HG02642 (cell line): ENCODE measurements around the gene RAB3C.
"Not testable (repeated sequence)": the region's sequence is repeated elsewhere in the genome, so short reads cannot be mapped to it uniquely, and the experiment has no call there.

Experiments used
- ATAC-seq: cut with Tn5 transposase; IDR thresholded peaks from one replicate; pipeline ENCODE4 v1.9.1; 2021; ENCODE audit warnings: mild to moderate bottlenecking; ENCODE audit not compliant: unreplicated experiment, poor library complexity

Gene RAB3C

GRCh38 chr5:58600613-58601012 is 17.7 kb downstream of the RAB3C start:
- ATAC-seq: not testable (repeated sequence)

DNA sequence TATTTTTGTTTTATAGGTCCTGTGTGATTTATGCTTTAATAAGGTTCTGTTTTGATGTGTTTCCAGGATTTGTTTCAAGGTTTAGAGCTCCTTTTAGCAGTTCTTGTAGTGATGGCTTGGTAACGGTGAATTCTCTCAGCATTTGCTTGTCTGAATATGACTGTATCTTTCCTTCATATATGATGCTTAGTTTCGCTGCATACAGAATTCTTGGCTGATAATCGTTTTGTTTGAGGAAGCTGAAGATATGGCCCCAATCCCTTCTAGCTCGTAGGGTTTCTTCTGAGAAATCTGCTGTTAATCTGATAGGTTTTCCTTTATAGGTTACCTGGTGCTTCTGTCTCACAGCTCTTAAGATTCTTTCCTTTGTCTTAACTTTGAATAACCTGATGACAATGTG is 20.0 kb downstream of the RAB3C start:
- ATAC-seq: not testable (repeated sequence)

DNA sequence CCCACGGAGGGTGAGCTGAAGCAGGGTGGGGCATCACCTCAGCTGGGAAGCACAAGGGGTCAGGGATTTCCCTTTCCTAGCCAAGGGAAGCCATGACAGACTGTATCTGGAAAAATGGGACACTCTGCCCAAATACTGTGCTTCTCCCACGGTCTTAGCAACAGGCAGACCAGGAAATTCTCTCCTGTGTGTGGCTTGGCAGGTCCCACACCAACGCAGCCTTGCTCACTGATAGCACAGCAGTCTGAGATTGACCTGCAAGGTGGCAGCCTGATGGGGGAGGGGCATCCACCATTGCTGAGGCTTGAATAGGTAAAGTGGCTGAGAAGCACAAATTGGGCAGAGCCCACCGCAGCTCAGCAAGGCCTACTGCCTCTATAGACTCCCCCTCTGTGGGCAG is 23.2 kb downstream of the RAB3C start:
- no peak for ATAC-seq

DNA sequence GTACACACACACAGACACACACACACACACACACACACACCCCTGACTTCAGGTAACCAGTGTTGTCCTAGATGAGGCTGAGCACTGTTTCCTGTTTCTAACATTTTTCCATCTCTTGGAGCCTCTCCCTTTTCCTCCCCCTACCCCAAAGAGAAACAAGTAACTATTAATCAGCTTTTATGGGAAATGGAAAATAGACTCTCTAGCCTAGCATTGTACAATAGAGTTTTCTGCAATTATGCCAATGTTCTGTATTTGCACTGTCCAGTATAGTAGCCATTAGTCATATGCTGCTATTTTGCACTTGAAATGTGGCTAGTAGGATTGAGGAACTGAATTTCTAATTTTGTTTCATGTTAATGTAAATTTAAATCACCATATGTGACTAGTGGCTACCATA is 33.1 kb downstream of the RAB3C start:
- ATAC-seq: no peak

DNA sequence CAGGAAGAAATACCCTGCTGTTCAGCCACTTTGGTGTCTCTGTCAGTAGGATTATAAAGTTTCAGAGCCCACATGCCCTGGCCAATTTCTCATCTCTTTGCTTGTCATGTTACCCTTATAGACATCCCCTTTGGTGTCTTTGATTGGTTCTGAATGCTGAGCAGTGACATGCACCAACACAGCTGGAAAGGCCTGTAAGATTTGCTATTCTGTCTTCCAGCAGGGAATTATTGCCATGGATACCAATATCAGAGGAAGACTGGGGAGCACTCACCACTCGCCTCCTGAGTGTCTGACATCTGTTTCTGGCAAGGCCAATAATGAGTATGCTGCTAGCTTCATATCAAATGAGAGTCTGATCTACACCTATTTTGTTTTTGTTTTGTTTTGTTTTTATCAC is 34.4 kb downstream of the RAB3C start:
- no peak for ATAC-seq

- no peak for ATAC-seq
Observed at GRCh38 chr5:58620336-58620735, 37.5 kb downstream of the RAB3C start.

DNA sequence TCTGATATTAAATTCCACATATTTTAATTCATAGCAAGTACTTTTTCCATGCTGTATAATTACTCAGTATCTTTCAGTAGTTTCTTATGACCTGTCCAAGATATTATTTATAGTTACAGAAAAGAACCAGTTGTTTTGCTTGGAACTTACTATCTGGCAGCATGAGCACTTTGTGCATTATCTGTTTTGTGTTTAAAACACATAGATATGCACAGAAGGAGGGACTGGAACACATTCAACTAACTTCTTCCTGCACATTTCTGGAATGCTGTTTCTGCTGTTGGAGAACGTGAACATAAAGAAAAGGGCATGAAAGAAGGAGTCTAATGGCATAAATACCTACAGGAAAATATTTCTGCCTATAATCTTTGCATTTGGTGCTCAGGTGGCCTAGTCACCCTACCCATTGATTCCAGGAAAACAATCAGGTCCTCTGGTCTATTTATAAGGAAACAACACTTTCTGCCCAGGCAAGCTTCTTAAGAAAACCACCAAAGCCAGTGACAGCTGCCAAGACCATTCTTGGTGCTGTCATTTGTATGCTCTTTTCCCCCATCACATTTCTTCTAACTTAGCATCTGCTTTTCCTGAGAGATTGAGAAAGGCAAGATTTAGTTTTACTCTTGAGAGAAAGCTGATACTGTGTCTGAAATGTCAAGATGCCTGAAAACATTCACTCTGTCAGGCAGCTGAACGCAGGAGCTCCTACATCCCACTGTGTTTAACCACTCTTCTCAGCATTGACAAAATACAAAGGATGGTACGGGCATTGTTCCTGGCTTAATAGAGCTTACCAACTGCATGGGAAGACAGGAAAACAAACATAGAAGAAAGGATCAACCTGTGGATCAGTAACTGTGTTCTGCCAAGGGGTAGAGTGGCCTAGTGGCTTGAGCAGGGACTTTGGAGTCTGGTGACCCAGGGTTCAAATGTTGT is 40.3 kb downstream of the RAB3C start:
- no peak for ATAC-seq

DNA sequence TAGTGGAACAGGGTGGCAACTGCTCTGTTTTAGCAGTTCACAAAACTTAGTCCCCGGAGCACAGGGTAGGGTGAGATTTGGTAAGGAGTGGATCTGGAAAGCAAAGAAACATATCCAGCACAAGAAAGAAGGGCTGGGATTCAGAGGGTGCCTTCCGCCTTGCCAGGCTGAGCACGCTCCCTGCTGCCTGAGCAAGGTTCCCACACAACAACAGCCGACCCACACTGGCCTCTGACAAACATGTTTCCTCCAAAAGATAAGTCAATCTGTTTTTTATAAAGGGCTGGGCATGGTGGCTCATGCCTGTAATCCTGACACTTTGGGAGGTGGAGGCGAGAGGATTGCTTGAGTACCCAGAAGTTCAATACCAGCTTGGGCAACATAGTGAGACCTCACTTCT is 45.8 kb downstream of the RAB3C start:
- no peak for ATAC-seq

GRCh38 chr5:58629271-58630159 is 46.6 kb downstream of the RAB3C start:
- no peak for ATAC-seq

DNA sequence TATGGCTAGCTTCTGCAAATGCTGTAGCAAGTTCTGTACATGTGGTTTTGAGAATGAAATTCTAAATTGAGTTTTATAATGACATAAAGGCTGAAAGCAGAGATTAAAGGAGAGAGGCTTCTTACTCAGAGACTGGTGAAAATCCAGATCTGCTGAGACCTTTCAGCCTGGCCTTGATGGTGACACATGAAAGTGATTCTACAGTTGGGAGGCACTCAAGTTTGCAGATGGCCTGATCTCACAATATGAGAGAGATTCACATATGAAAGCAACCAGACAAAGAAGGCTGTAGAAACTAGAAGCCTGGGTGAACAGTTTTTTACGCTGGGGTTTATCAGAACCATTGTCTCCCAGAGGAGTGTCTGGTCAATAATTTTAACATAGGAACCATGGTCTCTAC is 49.0 kb downstream of the RAB3C start:
- ATAC-seq: no peak

GRCh38 chr5:58635416-58635815 is 52.5 kb downstream of the RAB3C start:
- ATAC-seq: no peak

DNA sequence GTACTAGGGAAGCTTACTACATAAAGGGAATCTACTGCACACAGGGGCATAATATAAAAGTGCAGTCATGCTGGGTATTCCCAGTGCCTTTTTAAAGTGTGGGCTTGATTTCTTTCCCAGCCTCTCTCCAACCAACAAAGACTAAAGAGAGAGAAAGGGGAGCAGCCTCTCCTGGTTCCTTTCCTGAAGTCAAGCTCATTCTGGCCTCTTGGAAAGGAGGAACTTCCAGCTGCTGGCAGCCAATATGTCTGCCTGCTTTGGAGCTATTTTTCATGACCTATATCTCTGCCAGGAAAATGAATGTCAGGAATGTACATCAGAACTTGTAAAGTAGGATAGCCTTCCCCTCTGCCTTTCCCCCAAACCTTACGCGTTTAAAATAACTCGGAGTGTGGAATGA is 57.1 kb downstream of the RAB3C start:
- ATAC-seq: no peak

- no peak for ATAC-seq
Observed at GRCh38 chr5:58641533-58641932, 58.7 kb downstream of the RAB3C start.

GRCh38 chr5:58648846-58649245 is 66.0 kb downstream of the RAB3C start:
- ATAC-seq: no peak

GRCh38 chr5:58649716-58650115 is 66.8 kb downstream of the RAB3C start:
- ATAC-seq: no peak

- ATAC-seq: no peak
Observed at GRCh38 chr5:58653521-58653920, 70.6 kb downstream of the RAB3C start.

DNA sequence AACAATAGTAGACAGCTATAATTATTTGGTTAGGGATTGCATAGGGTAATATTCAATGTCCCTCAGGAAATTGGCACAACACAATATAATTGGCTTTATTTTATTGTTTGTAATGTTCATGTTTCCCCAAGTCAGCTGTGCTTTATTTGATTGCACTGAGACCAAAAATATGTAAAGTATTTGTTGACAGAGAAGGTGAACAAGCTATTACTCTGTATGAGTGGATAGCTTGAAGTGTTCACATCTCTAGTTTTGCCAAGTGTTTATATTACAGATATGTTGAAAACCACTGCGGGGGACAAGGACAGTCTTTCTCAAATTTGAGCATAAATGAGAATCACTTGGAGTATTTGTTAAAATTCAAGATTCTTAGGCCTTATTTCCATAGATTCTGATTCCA is 83.3 kb downstream of the RAB3C start:
- no peak for ATAC-seq

- ATAC-seq: no peak
Observed at GRCh38 chr5:58666598-58667581, 84.0 kb downstream of the RAB3C start.

- no peak for ATAC-seq
Observed at GRCh38 chr5:58670582-58670981, 87.7 kb downstream of the RAB3C start.

DNA sequence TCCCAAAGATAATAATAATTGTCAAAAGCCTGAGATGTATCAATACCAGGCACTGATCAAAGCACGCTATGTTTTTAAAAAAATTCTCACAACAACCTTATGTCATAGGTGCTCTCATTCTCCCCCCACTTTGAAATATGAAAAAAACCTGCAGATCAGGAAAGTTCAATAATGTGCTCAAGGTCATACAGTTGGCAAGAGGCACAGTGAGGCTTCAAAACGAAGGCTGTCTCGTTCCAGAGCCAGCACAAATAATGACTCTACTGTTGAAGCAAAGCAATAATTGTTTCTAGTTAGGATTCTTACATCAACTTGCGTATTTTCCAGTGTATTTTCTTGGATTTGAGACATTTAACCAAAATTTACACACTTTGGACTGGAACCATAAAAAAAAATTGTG is 88.3 kb downstream of the RAB3C start:
- ATAC-seq: no peak
